HepG2 (cell line): Measurements from ENCODE around the gene NEURL2. TPM values are rescaled to one million over a fixed set of nuclear protein-coding genes. Genes with fewer than 3 reads are reported as not detected.

Experiments
- ADNP ChIP-seq: sonication (generic); formaldehyde crosslinking; IDR thresholded peaks from 2 replicates; pipeline ENCODE4 v1.4.0; 2020; ENCODE audit warnings: missing genetic modification reagents
- E2F2 ChIP-seq: sonication (generic); formaldehyde crosslinking; IDR thresholded peaks from 2 replicates; pipeline ENCODE4 v1.4.0; 2020; ENCODE audit warnings: missing genetic modification reagents, borderline replicate concordance
- MYC ChIP-seq: sonication (generic); formaldehyde crosslinking; IDR thresholded peaks from 2 replicates; pipeline ENCODE4 v1.9.0; 2021; ENCODE audit warnings: missing genetic modification reagents, borderline replicate concordance
- POGK ChIP-seq: sonication (generic); formaldehyde crosslinking; conservative IDR thresholded peaks from 2 replicates; pipeline ENCODE4 v1.8.0; 2022; ENCODE audit warnings: mild to moderate bottlenecking, moderate library complexity, missing genetic modification reagents
- SIN3B ChIP-seq: fragments of 150-350 bp; IDR thresholded peaks from 2 replicates; pipeline ENCODE4 v1.6.1; 2014; ENCODE audit warnings: low read length
- SOX13 ChIP-seq, 3 experiments: fragments of 450-650 bp in 1 of 3; sonication (generic) in 1 of 3; formaldehyde crosslinking in 1 of 3; IDR thresholded peaks in 2 of 3; conservative IDR thresholded peaks in 1 of 3; 2 replicates each; pipeline versions ENCODE4 v1.5.0 to v1.6.1; 2016 to 2020; ENCODE audit warnings: antibody characterized with exemption in 1 of 3, mild to moderate bottlenecking in 1 of 3, missing compliant biosample characterization in 1 of 3, missing genetic modification reagents in 1 of 3, moderate library complexity in 1 of 3
- SP2 ChIP-seq: sonication (generic); formaldehyde crosslinking; IDR thresholded peaks from 2 replicates; pipeline ENCODE4 v1.5.1; 2020; ENCODE audit warnings: mild to moderate bottlenecking, missing genetic modification reagents
- TARDBP ChIP-seq: sonication (generic); formaldehyde crosslinking; IDR thresholded peaks from 2 replicates; pipeline ENCODE4 v1.8.0; 2022; ENCODE audit warnings: mild to moderate bottlenecking, missing genetic modification reagents
- TEAD3 ChIP-seq: optimal IDR thresholded peaks from 2 replicates; pipeline ENCODE3; 2016; ENCODE audit warnings: borderline replicate concordance
- ZBTB38 ChIP-seq: sonication (generic); formaldehyde crosslinking; IDR thresholded peaks from 2 replicates; pipeline ENCODE4 v1.5.1; 2020; ENCODE audit warnings: mild to moderate bottlenecking, missing genetic modification reagents
- ZFP91 ChIP-seq: sonication (generic); formaldehyde crosslinking; IDR thresholded peaks from 2 replicates; pipeline ENCODE4 v1.9.0; 2022; ENCODE audit warnings: missing genetic modification reagents, mild to moderate bottlenecking, borderline replicate concordance
- ZMYM3 ChIP-seq: sonication (generic); formaldehyde crosslinking; IDR thresholded peaks from 2 replicates; pipeline ENCODE4 v1.5.1; 2020; ENCODE audit warnings: mild to moderate bottlenecking, missing genetic modification reagents
- ZNF691 ChIP-seq: sonication (generic); formaldehyde crosslinking; IDR thresholded peaks from 2 replicates; pipeline ENCODE4 v1.4.0; 2020; ENCODE audit warnings: missing genetic modification reagents, low read depth, mild to moderate bottlenecking, borderline replicate concordance
- ZNF770 ChIP-seq: sonication (generic); formaldehyde crosslinking; IDR thresholded peaks from 2 replicates; pipeline ENCODE4 v1.5.0; 2020; ENCODE audit warnings: mild to moderate bottlenecking, missing genetic modification reagents
- ZNF784 ChIP-seq: sonication (generic); formaldehyde crosslinking; IDR thresholded peaks from 2 replicates; pipeline ENCODE4 v1.5.1; 2020; ENCODE audit warnings: missing genetic modification reagents, mild to moderate bottlenecking, borderline replicate concordance
- polyA plus RNA-seq, 8 experiments: library from polyadenylated mRNA; depleted of rRNA in 3 of 8; stranded (reverse) in 7 of 8; unstranded in 1 of 8; fragments of >200 nt; fragmentation: Illumina TruSeq in 4 of 8; extraction: Trizol in 4 of 8; gene quantifications; 2 replicates each; pipeline versions ENCODE4 v1.2.1 to v1.2.3, GENCODE V29; 2011 to 2016; ENCODE audit warnings: low read depth in 4 of 8, missing spikeins in 1 of 8, mixed read lengths in 1 of 8; ENCODE audit not compliant: insufficient read depth in 1 of 8
- total RNA-seq, 5 experiments: library from RNA; depleted of rRNA; stranded (reverse); fragments of >200 nt; fragmentation: Illumina TruSeq; extraction: Trizol; gene quantifications; 2 replicates each; pipeline ENCODE4 v1.2.3, GENCODE V29; 2016; ENCODE audit warnings: low read depth in 1 of 5

Gene NEURL2
- total and polyA plus RNA-seq, 2 of the 13 experiments (the other 11 are each of a cell fraction or from before 2014, with no cell fraction given) = 7.2 to 9.7 TPM

- TF ChIP-seq ZNF770 (CRISPR knock-in tag) = peak; percentile 6; the same call in 1 of the 2 replicates
- 0 out of 2 replicates have a peak, but pooled peaks have one; percentile 13 for TF ChIP-seq SIN3B
- no peak for TF ChIP-seq SP2 (CRISPR knock-in tag)
- peak; percentile 30; the same call in 1 of the 2 replicates for TF ChIP-seq ZBTB38 (CRISPR knock-in tag)
- TF ChIP-seq ZMYM3 = peak; percentile 27; the same call in 1 of the 2 replicates
- TF ChIP-seq ZNF691 (CRISPR knock-in tag) = 0 out of 2 replicates have a peak, but pooled peaks have one; percentile 5
- 0 out of 2 replicates have a peak, but pooled peaks have one; percentile 11 for TF ChIP-seq ZFP91 (CRISPR knock-in tag)
- TF ChIP-seq MYC = 0 out of 2 replicates have a peak, but pooled peaks have one; percentile 10
- 0 out of 2 replicates have a peak, but pooled peaks have one; percentile 7 for TF ChIP-seq POGK (CRISPR knock-in tag)
- no peak for TF ChIP-seq TARDBP (CRISPR knock-in tag)
- no peak for TF ChIP-seq E2F2
- no peak for TF ChIP-seq TEAD3 (CRISPR knock-in tag)
- TF ChIP-seq ADNP (CRISPR knock-in tag) = 0 out of 2 replicates have a peak, but pooled peaks have one; percentile 51
- TF ChIP-seq SOX13 (IDR thresholded peaks at IDR 0.05) = 0 out of 2 replicates have a peak, but pooled peaks have one; percentile 4
- TF ChIP-seq SOX13 (CRISPR knock-in tag; conservative IDR thresholded peaks at IDR 0.05 in 1 of 2, IDR thresholded peaks at IDR 0.05 in 1 of 2) = no peak
- TF ChIP-seq ZNF784 (CRISPR knock-in tag) = no peak
Measured at GRCh38 chr20:45857882-45858216, 33.2 kb downstream of the NEURL2 start (continued).
